Bone marrow (tissue), 2 donors: ENCODE results near the gene GHR.

Source experiments
- DNase-seq, 2 donors: peaks; one replicate each; lab custom pipeline; 2025; lab: John Stamatoyannopoulos, UW

Gene GHR

DNA sequence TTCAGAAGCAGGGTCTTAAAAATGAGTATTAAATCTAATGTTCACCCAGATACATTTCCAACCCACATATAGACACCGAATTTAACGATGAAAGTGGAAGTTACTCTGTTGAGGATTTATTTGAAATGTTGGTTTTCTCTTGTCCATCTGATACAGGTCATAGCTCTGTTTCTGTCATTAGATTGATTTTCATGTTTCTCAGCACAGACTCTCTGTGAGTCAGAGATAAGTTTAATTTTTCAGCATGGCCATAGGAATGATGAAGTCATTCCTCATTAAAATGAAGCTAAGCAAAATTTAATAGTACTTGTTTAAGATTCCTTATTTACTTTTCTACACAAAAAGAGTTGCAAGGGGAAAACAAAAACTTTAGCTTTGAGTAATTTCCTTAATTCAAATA, 38.8 kb downstream of the GHR start:
- no peak for DNase-seq

DNA sequence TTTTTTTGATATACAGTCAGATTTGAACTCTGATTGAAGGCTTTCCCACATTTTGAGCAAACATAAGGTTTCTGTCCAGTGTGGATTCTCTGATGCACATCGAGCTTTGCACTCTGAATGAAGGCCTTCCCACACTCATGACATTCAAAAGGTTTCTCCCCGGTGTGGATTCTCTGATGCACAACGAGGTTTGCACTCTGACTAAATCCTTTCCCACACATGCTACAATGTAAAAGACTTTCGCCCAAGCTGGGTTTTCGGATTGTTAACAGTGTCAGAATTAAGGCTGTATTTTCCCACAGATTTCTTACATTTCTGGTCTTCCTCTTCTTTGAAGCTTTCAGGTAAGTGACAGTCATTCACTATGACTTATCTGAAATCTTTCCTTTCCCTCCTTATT, 44.3 kb downstream of the GHR start:
- no peak for DNase-seq

DNA sequence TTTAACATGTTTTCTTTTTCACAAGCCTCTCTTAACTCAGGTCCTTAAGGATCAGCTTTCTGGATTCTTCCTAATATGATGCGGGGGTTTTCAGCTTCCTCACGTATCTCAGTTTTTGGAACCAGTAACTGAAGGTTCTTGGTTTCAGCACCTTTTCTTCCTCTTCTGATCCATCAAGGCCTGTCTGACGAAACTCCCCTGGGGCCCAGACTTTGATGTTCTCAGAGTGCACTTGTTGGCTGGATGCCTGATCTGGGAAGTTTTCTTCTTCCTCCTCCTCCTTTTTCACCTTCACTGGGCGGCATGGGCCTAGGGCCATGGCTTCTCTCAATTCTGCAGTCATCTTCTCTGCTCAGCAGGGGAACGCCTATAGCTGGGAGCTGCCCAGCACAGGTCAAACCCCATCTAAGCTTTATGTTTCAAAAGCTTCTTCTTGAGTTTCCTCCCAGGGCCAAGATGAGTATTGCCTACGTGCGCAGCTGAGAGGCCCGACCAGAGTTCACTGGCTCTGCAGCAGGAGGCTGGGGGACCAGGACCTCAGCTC, 44.8 kb downstream of the GHR start:
- no peak for DNase-seq

- DNase-seq = no peak
These were observed 60.4 kb downstream of the GHR start for GRCh38 chr5:42483472-42484154.

DNA sequence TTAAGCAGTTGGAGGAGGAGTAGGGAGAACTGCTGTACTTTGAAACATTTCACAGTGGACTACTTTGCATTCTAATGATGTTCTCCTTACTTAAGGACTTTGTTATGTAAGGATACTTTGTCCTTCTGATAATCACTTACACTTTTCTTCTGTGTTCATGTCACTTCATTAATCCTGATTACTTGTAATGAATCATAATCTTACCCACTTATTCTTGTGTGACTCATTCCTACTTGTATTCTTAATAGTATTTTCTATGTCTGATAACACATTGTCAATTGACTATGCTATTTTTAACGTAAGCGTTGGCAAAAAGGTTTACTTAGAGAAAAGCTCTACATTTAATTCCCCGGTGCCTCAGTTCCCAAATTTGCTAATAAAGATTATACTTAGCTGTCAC, 63.8 kb downstream of the GHR start:
- DNase-seq = no peak

- DNase-seq = no peak
These were observed 64.6 kb downstream of the GHR start for GRCh38 chr5:42487821-42488220.

- DNase-seq = no peak
These were observed 67.6 kb downstream of the GHR start for GRCh38 chr5:42490831-42491230.

GRCh38 chr5:42491699-42492098, 68.5 kb downstream of the GHR start:
- no peak for DNase-seq

DNA sequence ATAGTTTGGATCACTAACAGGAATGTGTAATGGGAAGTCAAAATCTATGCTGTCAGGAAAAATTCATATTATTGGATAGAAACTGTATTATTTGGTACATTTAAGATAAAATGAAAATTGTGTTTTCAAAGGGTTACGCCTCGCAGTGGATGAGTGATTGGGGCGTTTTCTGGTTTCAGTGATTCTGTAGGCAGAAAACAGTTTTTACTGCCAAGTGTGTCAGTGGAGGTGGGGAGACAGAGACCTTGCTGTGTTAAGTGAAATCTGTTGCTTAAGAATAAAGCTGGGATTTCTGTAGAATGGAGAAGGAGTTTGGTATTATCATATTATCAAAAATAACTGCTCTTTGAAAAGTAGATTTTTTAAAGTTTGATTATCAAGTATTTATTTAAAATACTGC, 69.7 kb downstream of the GHR start:
- DNase-seq = no peak

GRCh38 chr5:42494414-42494813, 71.2 kb downstream of the GHR start:
- DNase-seq = no peak

- no peak for DNase-seq
These were observed 72.7 kb downstream of the GHR start for GRCh38 chr5:42495914-42496313.

DNA sequence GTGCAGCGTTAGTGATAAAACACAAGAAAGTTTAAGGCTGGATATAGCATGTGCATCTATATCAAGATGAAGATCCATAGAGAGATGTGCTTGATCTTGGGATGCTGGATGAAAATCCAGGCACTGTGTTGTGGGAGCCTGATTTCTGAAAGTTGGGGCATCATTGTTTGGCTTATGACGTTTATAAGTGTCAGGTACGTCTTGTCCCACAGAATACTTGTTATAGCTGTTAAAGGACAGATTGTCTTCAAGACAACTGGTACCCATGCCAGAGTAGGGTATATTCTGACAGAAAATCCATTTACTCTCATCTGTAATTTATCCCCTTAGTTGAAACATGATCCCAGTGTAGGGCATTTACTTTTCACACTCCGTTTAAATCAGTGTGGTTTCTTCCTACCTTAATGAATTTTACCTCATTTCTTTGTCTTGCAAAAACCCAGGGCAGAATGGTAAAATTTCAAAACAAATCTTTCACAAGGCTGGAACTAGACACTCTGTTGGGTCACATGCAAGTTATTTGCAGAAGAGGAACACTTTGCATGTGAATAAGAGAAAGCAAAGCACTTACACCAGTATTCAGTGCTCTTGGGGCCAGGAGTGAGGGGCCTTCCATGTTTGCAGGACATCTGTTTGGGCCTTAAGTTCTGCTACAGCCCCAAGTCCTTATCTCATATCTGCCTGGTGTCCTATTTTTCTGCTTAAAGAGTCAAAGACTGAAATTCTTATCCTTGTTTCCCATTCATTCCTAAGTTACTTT, 73.3 kb downstream of the GHR start:
- DNase-seq = no peak

GRCh38 chr5:42498000-42498399, 74.8 kb downstream of the GHR start:
- DNase-seq = no peak

DNA sequence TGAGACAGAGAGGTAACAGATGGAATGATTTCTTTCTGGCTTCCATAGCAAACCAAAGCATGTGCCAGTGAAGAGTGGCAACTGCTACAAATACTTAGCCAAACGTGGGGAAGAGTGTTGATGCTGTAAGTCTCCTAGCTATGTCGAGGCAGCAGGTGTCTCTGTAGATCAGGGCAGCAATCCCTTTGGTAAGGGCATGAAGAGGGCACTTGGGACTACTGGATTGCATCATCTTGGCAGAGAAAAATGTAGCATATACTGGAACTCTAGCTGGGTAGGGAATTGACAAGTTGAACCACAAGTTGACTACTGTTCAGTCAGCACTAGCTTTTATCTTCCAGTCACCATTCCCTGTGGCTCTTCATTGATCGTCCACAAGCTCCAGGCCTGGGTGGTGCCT, 75.8 kb downstream of the GHR start:
- no peak for DNase-seq

DNA sequence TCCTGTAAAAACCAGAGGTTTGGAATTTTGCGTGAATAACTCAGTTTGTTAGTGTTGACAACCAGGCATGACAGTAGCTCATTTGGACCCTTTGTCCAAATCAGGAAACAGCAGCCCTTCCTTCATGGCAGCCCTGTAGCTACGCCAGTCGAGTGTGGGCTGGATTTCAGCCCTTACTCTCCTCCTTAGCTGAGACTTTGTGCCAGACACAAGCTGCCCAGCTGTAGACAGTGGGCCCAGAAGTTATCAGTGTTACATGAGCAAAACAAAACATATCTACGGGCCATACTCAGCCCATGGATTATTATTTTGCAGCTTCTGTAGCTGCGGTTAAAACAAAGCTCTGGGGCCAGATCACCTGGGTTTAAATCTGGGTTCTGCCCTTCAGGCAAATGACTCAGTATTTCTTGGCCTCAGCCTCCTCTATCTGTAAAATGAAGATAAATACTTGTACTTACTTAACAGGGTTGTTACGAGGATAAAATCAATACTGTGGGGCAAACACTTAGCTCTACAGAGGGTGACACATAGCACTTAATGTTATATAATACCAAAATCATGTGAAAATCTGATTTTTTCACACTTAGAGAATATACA, 76.9 kb downstream of the GHR start:
- DNase-seq = no peak

- DNase-seq = no peak
These were observed 79.6 kb downstream of the GHR start for GRCh38 chr5:42502613-42503470.

GRCh38 chr5:42506662-42507061, 83.4 kb downstream of the GHR start:
- DNase-seq = no peak

DNA sequence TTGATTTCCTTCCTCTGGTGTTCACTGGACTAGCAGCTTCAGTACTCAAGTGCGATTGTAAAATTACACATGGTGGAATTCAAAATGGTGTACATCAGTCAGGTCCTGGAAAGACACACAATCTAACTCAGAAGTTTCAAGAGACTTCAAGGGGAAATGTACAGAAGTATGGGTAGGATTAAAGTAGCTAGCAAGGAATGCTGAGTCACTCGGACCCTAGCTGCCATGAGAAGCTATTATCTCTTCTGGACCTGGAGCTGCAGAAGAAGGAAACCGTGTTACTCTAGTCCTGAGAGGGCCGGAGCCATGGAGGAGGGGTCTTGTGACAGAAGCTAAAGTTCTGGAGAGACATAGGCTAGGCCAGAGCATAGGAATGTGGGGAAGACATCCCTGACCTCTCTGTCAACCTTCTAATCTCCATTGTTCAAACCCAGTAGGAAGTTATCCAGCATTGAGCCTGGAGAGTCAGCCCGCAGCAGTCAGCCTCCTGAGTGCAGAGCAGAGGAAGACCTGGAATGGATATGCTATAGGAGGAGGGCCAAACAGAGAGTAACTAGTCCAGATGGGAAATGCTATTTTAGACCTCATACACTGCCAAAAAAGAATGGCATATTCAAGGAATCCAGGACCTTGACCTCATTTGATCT, 84.3 kb downstream of the GHR start:
- DNase-seq = no peak

GRCh38 chr5:42513246-42513645, 90.0 kb downstream of the GHR start:
- no peak for DNase-seq

GRCh38 chr5:42514754-42515153, 91.5 kb downstream of the GHR start:
- DNase-seq = no peak

- DNase-seq = no peak
These were observed 92.3 kb downstream of the GHR start for GRCh38 chr5:42515504-42515903.
